Endothelial cell of umbilical vein (primary cell): ENCODE data around the gene MAN2A1. TPM values are rescaled to one million over a fixed set of nuclear protein-coding genes. Genes with fewer than 3 reads are reported as not detected.

Experiments used
- BruUV-seq: library from RNA; stranded (reverse); fragments of 400-500 nt; replicated peaks from 2 replicates; lab custom pipeline; 2021; lab: Mats Ljungman, UMichigan
- CTCF ChIA-PET: fragments of 300-600, 350-600 bp; sonication (Branson Sonifier 250); formaldehyde crosslinking; loops from one replicate; lab custom pipeline; 2021; ENCODE audit warnings: antibody characterized with exemption, inconsistent platforms; lab: Charles Lee
- POLR2A ChIA-PET: fragments of 300-600, 350-600 bp; sonication (Branson Sonifier 250); formaldehyde crosslinking; loops from one replicate; lab custom pipeline; 2021; ENCODE audit warnings: antibody characterized with exemption, inconsistent platforms; lab: Charles Lee
- DNase-seq: peaks from one replicate; pipeline ENCODE4 v3.0.0-alpha.2; 2011; ENCODE audit warnings: low read depth, low spot score
- FAIRE-seq: peaks from 2 replicates; lab custom pipeline; 2011; peaks lifted over from hg19 to GRCh38; lab: Jason Lieb, UNC
- H2AFZ ChIP-seq: 2 replicates; pipeline ENCODE4 v1.6.0; 2012; ENCODE audit warnings: low read depth, low read length, control low read depth, inconsistent platforms
- H3K27ac ChIP-seq: 2 replicates; pipeline ENCODE4 v1.5.1; 2011; ENCODE audit warnings: low read depth, mild to moderate bottlenecking, control low read depth, low read length, moderate library complexity; ENCODE audit not compliant: insufficient read depth
- H3K27me3 ChIP-seq, 2 experiments: 2 replicates each; pipeline versions ENCODE4 v1.6.0 to v1.6.1; 2011; ENCODE audit warnings: low read length in 2 of 2, mixed read lengths in 1 of 2; ENCODE audit not compliant: control insufficient read depth in 2 of 2, insufficient read depth in 2 of 2
- H3K36me3 ChIP-seq, 2 experiments: 2 replicates in 1 of 2; 3 replicates in 1 of 2; pipeline ENCODE4 v1.5.1; 2011; ENCODE audit warnings: low read length in 2 of 2, mild to moderate bottlenecking in 1 of 2, moderate library complexity in 1 of 2; ENCODE audit not compliant: control insufficient read depth in 2 of 2, insufficient read depth in 2 of 2; ENCODE audit errors: extremely low read depth in 1 of 2
- H3K4me1 ChIP-seq: 3 replicates; pipeline ENCODE4 v1.5.1; 2011; ENCODE audit warnings: mild to moderate bottlenecking, low read length; ENCODE audit not compliant: control insufficient read depth, insufficient read depth; ENCODE audit errors: extremely low read depth
- H3K4me2 ChIP-seq: 2 replicates; pipeline ENCODE4 v1.6.1; 2011; ENCODE audit warnings: low read length, control low read depth, mixed read lengths; ENCODE audit not compliant: insufficient read depth
- H3K4me3 ChIP-seq, 3 experiments: fragments of 200-600 bp in 1 of 3; sonication (generic), shearing (Covaris generic) in 1 of 3; replicated peaks in 1 of 3; 2 replicates each; pipeline ENCODE4 v1.5.1; 2011 to 2016; ENCODE audit warnings: control low read depth in 3 of 3, low read length in 3 of 3, mild to moderate bottlenecking in 2 of 3, inconsistent platforms in 1 of 3, low read depth in 1 of 3, moderate library complexity in 1 of 3; ENCODE audit not compliant: insufficient read depth in 1 of 3
- H3K79me2 ChIP-seq: 2 replicates; pipeline ENCODE4 v1.6.0; 2012; ENCODE audit warnings: low read length, inconsistent platforms; ENCODE audit not compliant: control insufficient read depth, insufficient read depth
- H3K9ac ChIP-seq: replicated peaks from 2 replicates; pipeline ENCODE3; 2011; ENCODE audit warnings: low read length, control low read depth; ENCODE audit not compliant: insufficient read depth; ENCODE audit errors: extremely low read depth
- H3K9me1 ChIP-seq: replicated peaks from 3 replicates; pipeline ENCODE4 v1.6.0; 2011; ENCODE audit warnings: mild to moderate bottlenecking, low read length; ENCODE audit not compliant: control insufficient read depth, insufficient read depth; ENCODE audit errors: extremely low read depth
- H3K9me3 ChIP-seq: replicated peaks from 2 replicates; pipeline ENCODE4 v1.5.1; 2012; ENCODE audit warnings: low read length, inconsistent platforms; ENCODE audit not compliant: control insufficient read depth, insufficient read depth
- H4K20me1 ChIP-seq: replicated peaks from 2 replicates; pipeline ENCODE3; 2011; ENCODE audit warnings: mild to moderate bottlenecking, low read length; ENCODE audit not compliant: control insufficient read depth, insufficient read depth; ENCODE audit errors: extremely low read depth
- EZH2 ChIP-seq: IDR thresholded peaks from 2 replicates; pipeline ENCODE4 v1.6.1; 2012; ENCODE audit warnings: borderline replicate concordance, low read depth, mild to moderate bottlenecking, moderate library complexity, low read length, inconsistent platforms; ENCODE audit not compliant: severe bottlenecking
- FOS ChIP-seq: IDR thresholded peaks from 2 replicates; pipeline ENCODE4 v1.6.1; 2011; ENCODE audit warnings: mild to moderate bottlenecking, low read length, moderate library complexity, borderline replicate concordance; ENCODE audit not compliant: insufficient read depth
- GATA2 ChIP-seq: IDR thresholded peaks from 2 replicates; pipeline ENCODE4 v1.7.0; 2011; ENCODE audit warnings: low read depth, mild to moderate bottlenecking, moderate library complexity, mixed read lengths, low read length; ENCODE audit not compliant: insufficient read length, insufficient read depth
- JUN ChIP-seq: IDR thresholded peaks from 2 replicates; pipeline ENCODE4 v1.6.1; 2011; ENCODE audit warnings: borderline replicate concordance, low read depth; ENCODE audit not compliant: insufficient read length, insufficient read depth
- MYC ChIP-seq: IDR thresholded peaks from one replicate; pipeline ENCODE4 v1.6.1; 2011; ENCODE audit warnings: mild to moderate bottlenecking, low read depth, low read length
- POLR2A ChIP-seq: IDR thresholded peaks from 2 replicates; pipeline ENCODE4 v1.6.1; 2012; ENCODE audit warnings: low read depth, mild to moderate bottlenecking, control low read depth, low read length
- POLR2AphosphoS5 ChIP-seq: IDR thresholded peaks from 2 replicates; pipeline ENCODE4 v1.6.1; 2012; ENCODE audit warnings: low read depth, mild to moderate bottlenecking, control low read depth, low read length, moderate library complexity; ENCODE audit not compliant: insufficient read depth
- dilution Hi-C: fragments of 300-500 bp; cut with MboI; formaldehyde crosslinking; loops from one replicate; pipeline ENCODE4 v1.15.0; 2019; ENCODE audit warnings: low sequenced_read_pairs; ENCODE audit not compliant: extremely low pct_ligation_motif_present
- intact Hi-C: fragments of 100-400 bp; cut with micrococcal nuclease; formaldehyde crosslinking; loops from one replicate; pipeline ENCODE4 v1.10.0; 2022
- polyA plus RNA-seq, 4 experiments: library from polyadenylated mRNA; depleted of rRNA in 3 of 4; stranded (reverse) in 3 of 4; unstranded in 1 of 4; fragments of >200 nt; gene quantifications; 2 replicates each; pipeline versions ENCODE4 v1.2.1 to v1.2.3, GENCODE V29; 2011 to 2012; ENCODE audit warnings: missing spikeins in 1 of 4
- total RNA-seq: library from RNA; stranded (reverse); gene quantifications from 2 replicates; pipeline ENCODE4 v1.2.3, GENCODE V29; 2021
- TF ChIP-seq, protein P1 (sequence below), 2 donors: IDR thresholded peaks; 1 replicate in 1 of 2; 2 replicates in 1 of 2; pipeline ENCODE4 v1.5.1; 2011; ENCODE audit warnings: low read length in 2 of 2, mild to moderate bottlenecking in 2 of 2, moderate library complexity in 2 of 2, control low read depth in 1 of 2, inconsistent platforms in 1 of 2, low read depth in 1 of 2; ENCODE audit not compliant: insufficient read depth in 1 of 2; ENCODE audit errors: extremely low read depth in 1 of 2
- TF ChIP-seq, protein P2 (sequence below): IDR thresholded peaks from 2 replicates; pipeline ENCODE4 v1.6.1; 2011; ENCODE audit not compliant: insufficient read depth, insufficient read length

The MAN2A1 gene
- total and polyA plus RNA-seq, 2 donors (not counting 3 experiments of a cell fraction or from before 2014, with no cell fraction given): 20.8 to 54.8 TPM

- Histone ChIP-seq H3K9ac (no peak overlapping the region), H3K4me1 (no peaks in the 10 kb centered on the region), H2AFZ (no peak overlapping the region), H3K79me2 (no peaks in the 10 kb centered on the region), H3K4me3 (no peak overlapping the region), H3K27ac (no peak overlapping the region), H3K36me3 (no peaks in the 10 kb centered on the region), H3K27me3 (no peaks in the 10 kb centered on the region), H3K9me1 (no peaks in the 10 kb centered on the region), H3K4me2 (no peak overlapping the region), H3K9me3 (no peaks in the 10 kb centered on the region), H4K20me1 (no peaks in the 10 kb centered on the region)
- dilution Hi-C loops: no loop called here
- FAIRE-seq (no peak), DNase-seq (no peak)
- BruUV-seq: no TSS peak
- intact Hi-C loops: no loop called here
- ChIA-PET POLR2A (no interaction called here), CTCF (interaction anchor here (1.0 kb wide), 1 partner anchor 14 kb away, joined by 4 read pairs; no protein-coding TSS in a partner anchor)
- TF ChIP-seq POLR2AphosphoS5 (no peak), FOS (no peak), EZH2 (no peak), MYC (no peak), POLR2A (no peak), GATA2 (no peak), JUN (no peak)
- TF ChIP-seq, protein P1, sequence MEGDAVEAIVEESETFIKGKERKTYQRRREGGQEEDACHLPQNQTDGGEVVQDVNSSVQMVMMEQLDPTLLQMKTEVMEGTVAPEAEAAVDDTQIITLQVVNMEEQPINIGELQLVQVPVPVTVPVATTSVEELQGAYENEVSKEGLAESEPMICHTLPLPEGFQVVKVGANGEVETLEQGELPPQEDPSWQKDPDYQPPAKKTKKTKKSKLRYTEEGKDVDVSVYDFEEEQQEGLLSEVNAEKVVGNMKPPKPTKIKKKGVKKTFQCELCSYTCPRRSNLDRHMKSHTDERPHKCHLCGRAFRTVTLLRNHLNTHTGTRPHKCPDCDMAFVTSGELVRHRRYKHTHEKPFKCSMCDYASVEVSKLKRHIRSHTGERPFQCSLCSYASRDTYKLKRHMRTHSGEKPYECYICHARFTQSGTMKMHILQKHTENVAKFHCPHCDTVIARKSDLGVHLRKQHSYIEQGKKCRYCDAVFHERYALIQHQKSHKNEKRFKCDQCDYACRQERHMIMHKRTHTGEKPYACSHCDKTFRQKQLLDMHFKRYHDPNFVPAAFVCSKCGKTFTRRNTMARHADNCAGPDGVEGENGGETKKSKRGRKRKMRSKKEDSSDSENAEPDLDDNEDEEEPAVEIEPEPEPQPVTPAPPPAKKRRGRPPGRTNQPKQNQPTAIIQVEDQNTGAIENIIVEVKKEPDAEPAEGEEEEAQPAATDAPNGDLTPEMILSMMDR (IDR thresholded peaks at IDR 0.05; ENCODE audit: extremely low read depth in 1 of 2, insufficient read depth in 1 of 2, low read depth in 1 of 2, low read length in 2 of 2): no peak
- TF ChIP-seq, protein P2, sequence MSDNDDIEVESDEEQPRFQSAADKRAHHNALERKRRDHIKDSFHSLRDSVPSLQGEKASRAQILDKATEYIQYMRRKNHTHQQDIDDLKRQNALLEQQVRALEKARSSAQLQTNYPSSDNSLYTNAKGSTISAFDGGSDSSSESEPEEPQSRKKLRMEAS: no peak
These were observed 33.9 kb downstream of the MAN2A1 start for GRCh38 chr5:109723606-109724005.
